IPS-NIHi11 (cell line): ENCODE data around the gene PLA2G2C.

Source experiments
- DNase-seq: peaks from one replicate; pipeline ENCODE4 v3.0.0; 2012; ENCODE audit warnings: mixed read lengths, low spot score

The PLA2G2C gene

DNA sequence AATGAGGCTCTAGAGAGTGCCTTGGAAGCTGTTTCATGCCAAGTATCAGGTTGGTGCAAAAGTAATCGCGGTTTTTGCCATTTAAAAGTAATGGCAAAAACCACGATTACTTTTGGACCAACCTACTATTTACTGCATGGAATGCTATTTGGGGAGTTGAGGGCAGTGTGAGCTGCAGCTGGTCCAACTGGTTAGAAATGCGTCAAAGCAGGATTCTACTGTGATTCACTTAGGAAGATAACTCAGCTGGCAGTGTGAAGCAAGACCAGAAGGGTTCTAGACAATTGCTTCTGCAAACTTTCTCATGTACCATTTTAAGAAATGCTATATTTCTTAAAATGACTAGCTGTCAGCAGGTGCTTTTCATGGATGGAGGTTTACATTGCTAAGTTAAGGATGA lies 21.2 kb upstream of the PLA2G2C start:
- DNase-seq = no peak

DNA sequence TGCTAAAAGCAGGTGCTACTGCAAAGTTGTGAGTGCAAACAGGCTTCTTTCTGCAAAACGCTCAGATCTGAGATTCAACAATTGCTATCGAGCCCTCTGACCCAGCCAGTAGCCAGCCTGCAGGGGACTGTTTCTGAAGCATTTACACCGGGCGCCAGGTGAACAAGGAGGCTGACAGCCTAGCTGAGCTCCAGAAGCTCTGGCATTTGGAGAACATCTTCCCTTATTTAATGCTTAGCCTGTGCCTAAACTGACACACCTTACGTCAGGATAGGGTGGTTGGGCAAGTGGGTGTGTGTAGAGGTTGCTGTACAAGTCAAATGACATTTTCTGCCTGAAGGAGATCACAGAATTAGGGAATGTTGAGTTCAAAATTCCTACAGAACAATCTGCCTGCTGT lies 15.8 kb upstream of the PLA2G2C start:
- no peak for DNase-seq

DNA sequence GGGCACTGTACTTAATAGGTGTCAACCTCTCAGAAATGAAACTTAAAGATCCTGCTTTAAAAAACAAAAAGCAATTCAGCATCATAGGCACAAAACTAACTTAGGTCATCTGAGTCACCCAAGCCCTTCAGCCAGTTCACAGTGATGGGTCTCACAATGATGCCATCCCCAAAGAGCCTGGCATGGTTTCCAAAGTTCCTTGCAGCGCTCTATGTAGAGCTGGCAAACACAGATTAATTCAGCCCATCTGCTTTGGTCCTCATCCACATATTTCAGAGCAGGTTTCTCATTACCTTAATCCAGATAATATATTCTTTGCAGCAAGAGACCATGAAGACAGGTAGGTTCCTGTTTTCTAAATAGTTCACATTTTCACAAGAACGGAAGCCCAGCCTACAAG lies 14.6 kb upstream of the PLA2G2C start:
- no peak for DNase-seq

DNA sequence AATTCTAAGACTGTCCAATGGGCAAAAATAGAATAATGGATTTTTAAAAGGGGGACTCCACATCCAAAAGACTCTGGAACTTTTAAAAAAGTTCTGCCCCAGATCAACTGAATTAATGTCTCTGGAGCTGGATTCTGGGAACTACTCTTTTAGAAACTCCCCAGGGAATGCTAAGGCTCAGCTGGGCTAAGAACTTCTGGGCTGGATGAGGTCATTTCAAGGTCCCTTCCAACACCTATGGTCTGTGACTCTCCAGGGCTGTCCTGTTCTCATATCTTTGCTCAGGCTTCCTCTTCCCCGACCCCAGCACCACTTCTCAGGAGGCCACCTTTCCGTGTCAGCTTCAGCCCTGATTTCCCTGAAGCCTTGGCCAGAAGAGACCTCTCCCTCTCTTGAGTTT lies 13.5 kb upstream of the PLA2G2C start:
- DNase-seq = no peak

DNA sequence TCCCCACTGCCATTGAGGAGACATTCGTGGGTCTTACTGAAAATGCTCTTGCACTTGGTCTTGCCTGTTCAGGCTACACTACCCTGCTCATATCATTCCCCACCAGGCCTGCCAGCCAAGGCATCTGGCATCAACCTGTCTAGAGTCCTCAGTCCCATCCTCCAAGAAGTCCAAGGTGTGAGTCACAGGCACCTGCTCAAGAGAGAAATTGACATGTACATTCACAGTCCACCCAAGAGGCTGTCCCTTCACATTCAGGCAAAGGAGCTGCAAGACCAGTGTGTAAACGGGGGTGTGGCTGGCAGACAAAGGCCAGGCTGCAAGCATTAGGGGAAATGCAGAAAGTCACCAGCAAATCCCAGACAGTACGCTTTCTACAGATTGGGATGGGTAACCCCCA lies 13.1 kb upstream of the PLA2G2C start:
- DNase-seq = no peak

DNA sequence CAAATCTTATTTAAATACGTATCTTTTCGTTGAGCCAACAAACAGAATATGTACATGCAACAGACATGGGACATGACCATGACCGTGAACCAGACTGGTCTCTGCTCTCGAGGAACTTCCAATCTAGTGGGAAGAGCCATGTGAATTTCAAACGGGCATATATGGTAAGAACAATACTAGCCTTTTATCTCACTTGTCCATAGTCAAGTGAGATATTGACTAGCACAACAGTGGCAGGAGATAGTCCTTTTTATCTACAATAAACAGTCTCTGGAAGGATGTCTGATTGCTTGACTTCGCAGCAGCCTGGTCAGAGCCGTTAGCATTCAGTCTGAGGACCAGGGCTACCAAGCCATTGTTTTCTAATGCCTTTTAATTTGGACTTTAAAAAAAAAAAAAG lies 12.6 kb upstream of the PLA2G2C start:
- DNase-seq = no peak

DNA sequence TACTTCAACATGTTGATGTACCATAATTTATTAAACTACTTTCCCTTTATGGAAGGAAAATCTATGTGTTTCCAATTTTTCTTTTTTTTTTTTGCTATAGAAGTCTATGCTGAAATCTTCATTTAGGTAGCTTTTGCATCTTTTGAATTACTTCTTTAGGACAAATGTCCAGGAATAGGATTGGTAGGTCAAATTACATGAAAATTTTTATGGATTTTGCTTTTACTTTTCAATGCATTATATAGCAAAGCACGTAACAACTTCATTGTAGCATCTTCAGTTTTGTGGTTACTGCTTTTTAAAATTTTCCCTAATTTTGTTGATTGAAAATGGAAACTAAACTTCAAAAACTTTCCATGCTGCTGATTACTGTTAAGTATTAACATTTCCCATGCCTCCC lies 12.0 kb upstream of the PLA2G2C start:
- DNase-seq = no peak

DNA sequence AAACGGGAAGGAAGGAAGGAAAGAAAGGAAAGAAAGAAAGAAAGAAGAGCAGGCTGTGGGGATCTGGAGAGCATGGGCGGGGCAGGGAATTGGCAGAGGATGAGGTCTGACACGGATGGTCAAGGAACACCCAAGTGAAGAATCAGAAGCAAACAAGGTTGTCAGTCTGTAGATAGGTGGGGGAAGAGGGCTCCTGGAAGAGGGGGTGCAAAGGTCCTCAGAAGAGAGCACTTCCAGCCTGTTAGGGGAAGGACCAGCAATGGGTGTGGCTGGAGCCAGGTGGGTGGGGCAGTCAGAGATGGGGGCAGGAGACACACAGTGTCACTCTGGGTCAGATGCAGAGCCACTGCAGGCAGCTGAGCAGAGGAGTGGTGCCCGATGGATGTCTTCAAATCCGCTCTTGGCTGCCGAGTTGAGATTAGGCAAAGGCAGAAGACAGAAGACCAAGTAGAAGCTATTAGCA lies 11.0 kb upstream of the PLA2G2C start:
- no peak for DNase-seq

DNA sequence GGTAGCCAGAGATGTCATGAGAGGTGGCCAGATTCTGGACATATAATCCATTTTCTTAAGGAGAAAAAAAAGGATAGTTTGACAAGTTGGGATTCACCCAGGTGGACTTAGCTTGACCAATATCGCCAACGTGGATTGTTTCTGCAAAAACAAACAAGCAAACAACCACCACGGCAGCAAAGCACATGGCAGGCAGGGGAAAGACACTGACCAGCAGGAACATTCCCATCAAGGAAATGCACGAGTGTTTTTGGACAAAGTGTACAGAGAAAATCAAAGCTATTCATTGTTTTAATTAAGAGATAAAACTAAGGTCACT lies 9.1 kb upstream of the PLA2G2C start:
- no peak for DNase-seq

DNA sequence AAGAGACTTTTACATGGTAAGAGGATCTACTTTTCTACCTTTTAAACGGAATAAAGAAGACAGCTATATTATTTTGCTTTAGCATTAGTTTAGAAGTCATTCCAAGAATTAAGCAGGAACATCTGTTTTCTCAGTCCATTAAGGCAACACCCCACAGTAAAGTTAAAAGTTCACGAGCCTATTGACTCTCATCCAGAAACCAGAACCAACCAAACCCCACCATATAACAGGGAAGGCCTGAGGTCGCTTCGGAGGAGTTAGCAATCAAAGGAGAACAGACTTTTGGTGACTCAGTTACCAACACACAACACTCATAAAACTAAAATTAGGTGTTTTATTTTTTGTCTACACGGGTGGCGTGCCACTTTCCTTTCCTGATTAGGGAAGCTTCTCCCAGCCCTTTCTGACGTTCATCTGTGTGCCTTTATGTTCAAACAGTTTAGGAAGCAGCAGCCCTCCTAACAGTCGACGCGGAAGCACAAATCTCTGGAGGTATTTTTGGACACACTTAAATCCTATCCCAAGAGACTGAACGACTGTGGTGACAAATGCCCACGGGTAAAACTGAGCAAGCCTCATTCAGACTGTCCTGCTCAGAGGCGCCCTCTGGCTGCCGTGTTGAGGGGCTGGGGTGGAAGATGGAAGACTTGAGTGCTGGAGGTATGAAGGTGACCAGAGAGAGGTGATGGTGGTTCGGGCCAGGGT lies 8.6 kb upstream of the PLA2G2C start:
- peak; percentile 70 for DNase-seq

DNA sequence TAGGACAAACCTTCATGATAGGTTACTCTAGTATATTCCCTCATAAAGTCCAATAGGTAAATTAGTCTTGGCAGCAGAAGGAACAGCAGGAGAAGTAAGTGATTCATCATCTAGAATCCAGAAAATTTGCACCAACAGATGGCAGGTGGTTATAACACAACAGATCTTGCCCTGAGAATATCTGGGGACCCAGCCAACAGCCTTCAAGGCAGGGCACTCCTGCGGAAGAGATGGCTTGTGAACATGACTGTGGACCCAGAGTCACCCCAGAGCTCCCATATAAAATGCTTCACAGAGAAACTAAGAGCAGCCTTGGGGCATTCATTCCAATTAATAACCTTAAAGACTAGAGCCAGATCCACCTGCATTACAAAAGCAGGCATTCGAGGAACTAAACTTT lies 7.9 kb upstream of the PLA2G2C start:
- DNase-seq = no peak

DNA sequence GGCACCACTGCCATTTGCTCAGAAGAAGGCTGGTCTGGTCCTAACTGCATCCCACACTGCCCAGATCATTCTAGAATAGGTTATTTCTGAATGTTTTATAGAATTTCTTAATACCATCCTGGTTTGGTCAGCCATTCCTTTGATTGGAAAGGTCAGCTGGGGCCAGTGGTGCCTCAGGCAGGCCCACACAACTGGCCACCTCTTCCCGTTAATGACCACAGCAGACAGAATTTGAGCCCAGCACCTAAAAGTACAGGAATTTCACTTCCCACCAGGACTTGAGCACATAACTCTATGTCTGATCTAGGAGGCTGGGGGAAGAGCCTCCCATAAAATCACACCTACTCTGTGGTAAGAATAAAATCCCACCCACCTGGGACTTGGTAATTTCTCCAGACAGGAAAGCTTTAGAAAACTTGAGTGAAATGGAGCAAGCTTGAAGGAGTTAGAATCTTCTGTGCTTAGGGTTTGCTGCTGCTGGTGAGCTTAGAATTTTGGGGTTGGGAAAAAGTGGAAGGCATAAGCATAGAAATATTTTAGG lies 6.6 kb upstream of the PLA2G2C start:
- DNase-seq = no peak

DNA sequence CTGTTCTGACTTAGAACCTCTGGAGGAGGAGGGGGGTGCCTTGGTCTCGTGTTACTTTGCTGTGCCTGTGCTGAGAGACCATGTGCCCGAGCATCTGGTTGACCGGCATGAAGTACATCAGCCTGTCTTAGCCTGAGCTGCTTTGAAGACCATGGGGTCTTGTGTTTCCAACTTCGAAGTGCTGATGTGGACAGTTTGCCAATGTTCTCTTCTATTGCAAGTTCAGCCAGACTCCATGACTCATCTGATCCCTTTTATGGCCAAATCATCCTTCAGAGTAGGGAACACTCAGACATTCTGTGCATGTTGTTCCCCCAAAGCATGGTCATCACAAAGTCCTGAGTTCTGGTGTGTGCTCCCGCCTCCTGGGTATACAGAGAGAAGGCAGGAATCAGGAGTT lies 6.0 kb upstream of the PLA2G2C start:
- no peak for DNase-seq

DNA sequence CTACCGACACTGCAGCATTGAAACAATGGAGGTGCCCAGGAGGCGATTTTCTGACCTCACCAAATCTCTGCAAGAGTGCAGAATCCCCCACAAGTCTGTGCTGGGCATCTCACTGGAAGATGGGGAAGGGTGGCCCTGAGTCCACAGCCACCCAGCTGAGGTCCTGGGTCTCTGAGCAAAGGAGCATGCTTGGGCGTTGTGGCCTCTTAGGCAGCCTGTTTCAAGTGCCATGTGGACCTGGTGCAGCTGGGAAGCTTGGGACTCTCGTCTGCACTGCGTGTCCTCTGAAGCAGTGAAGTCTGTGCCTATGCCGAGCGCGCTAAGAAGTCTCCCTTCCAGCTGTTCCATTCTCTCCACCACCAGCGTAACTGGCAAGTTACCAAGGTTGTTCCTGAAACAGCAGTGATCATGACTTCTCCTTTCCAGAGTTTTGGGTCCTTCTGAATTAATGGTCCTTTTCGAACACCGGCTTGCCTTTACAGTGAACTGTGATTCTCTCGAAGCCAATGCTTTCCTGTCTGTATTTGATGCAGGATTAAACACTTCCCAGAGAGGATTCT lies 5.0 kb upstream of the PLA2G2C start:
- no peak for DNase-seq

DNA sequence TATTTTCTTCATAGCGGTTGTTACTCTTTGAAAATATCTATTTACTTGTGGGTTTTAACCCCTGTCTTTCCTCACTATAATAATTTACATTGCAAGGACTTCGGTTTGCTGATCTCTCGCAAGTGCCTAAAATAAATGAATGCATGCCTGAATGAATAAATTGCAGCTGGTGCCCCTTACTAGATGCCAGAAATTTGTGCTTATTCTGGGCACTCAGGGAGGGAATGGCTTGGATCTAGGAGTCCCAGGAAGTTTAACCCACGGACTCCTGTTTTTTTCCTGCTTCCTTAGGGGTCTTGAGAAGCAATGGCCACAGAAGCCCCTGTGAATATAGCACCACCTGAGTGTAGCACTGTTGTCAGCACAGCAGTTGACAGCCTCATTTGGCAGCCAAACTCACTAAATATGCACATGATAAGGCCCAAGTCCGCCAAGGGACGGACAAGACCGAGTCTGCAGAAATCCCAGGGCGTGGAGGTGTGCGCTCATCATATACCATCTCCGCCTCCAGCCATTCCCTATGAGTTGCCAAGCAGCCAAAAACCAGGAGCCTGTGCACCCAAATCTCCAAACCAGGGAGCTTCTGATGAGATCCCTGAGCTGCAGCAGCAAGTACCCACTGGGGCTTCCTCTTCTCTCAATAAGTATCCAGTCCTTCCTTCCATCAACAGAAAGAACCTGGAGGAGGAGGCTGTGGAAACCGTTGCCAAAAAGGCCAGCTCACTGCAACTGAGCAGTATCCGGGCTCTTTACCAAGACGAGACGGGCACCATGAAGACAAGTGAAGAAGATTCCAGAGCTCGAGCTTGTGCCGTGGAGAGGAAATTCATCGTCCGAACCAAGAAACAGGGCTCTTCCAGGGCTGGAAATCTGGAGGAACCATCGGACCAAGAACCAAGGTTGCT lies 4.2 kb upstream of the PLA2G2C start:
- DNase-seq = no peak

DNA sequence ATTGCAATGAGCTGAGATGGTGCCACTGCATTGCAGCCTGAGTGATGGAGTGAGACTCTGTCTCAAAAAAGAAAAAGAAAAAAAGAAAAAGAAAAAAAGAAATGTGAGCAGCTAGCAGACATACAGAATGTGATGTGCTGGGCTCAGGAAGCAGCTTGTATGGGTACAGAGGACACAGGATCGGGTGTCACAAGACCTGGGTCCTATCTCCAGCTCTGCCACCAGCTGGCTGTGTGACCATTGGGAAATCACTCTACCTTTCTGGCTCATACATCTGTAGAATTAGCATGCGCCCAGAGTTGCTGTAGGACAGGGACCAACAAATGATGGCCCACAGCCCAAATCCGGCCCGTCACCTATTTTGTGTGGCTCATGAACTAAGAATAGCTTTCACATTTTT lies 3.3 kb upstream of the PLA2G2C start:
- DNase-seq = no peak

DNA sequence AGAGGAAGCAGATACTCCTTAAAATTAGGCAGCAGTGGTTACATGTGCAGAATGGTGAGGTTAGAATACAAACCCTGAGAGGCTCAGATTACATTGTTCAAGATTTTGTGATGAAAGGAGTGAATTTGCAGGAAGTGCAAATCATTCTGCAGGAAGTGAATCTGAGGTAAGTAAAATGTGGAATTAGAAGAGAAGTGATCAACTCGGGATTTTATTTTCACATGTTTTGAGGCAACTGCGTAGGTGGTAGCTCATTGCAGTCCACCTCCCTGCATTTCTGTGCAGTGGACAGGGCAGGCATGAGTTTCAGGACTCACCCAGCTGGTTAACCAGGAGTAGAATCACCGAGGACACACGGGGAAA lies 2.1 kb upstream of the PLA2G2C start:
- no peak for DNase-seq

DNA sequence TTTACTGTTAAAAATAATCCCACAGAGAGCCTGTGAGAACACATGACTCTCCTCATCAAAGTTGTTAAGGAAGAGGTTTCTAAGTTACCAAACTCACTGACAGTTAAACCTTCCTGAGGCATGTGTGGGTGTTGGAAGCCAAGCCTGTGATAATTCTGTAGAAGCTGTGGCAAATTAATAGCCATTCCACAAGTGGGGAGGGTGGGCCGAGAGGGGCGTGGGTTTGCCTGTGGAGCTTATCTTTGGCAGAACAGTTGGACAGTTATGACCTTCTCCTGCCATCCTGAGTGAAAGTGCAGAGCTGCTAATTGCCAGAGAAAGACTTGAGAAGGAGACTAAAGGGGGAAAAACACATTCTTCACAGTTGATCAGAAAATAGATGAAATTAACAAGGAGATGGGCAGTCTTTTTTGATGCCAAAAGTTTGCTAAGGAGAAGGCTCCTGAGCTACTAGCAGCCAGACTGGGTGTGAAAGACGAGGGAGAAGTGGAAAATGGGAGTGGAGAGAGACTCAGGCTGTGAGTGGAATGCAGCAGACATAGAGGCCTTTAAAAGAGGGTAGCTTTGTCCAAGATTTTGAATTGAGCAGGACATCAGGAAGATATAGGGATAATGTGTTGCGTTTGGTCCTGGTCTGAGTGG lies 1.6 kb upstream of the PLA2G2C start:
- DNase-seq = no peak

DNA sequence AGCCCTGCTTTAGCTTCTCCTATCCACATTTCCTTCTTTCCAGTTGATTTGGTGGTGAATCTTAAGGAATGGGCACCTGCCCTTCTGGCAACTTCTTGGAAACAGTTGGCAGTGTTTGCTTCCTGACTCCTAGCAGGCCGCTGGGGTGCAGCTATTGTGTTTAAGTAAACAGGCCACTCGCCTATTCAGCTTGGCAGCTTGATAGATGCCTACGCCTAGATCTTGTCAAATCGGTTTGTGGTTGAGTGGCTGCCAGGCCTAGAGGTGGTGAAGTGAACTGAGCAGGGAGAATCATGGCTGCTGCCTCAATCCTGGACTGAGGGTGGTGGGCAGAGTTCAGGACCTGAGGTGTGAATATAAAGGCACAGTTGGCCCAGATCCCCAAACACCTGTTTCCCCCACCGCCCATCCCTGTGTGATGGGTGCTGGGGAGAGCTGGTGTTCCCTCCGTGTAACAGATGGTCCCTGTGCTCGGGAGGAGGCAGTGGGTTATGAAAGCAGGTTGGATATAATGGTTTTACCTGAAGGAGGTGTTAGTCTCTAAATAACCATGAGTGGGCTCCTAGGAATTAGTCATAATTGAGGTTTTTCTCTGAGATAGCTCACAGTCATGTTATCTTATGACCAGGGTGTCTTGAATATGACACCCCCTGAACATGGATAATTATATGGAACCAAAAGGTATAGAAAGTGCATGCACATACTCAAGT lies 940 bp upstream of the PLA2G2C start:
- DNase-seq = no peak

DNA sequence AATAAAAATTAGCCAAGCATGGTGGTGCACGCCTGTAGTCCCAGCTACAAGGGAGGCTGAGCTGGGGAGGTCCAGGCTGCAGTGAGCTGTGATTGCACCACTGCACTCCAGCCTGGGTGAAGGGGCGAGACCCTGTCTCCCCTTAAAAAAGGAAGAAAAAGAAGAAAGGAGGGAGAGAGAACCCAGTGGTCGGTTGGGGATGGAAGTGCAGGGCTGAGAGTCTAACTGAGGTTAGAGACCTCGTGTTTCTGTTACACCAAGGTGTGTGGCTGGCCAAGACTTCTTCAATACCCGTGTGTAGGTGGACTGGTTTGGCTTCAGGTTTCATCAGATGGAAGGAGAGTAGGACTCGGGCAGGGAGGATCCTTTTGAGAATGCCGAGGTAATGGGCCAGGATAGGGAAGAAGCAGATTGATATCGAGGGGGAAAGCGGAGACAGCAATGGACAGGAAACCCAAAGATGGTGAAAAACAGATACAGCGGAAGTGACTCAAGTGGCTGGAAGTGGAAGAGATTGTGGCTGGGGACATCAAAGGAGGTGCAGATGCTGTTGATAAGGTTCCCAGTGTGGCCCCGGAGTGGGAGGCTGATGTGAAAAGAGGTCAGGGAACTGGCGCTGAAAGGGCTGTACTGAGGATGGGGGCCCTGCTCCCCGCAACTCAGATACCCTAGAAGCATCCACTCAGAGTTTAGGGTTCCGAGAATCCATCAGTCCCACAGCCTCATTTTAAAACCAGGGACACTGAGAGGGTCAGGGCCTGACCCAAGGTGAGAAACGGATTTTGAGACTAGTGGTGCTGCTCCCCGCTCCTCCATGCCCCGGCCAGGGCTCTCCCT lies 1.1 kb downstream of the PLA2G2C start:
- no peak for DNase-seq

DNA sequence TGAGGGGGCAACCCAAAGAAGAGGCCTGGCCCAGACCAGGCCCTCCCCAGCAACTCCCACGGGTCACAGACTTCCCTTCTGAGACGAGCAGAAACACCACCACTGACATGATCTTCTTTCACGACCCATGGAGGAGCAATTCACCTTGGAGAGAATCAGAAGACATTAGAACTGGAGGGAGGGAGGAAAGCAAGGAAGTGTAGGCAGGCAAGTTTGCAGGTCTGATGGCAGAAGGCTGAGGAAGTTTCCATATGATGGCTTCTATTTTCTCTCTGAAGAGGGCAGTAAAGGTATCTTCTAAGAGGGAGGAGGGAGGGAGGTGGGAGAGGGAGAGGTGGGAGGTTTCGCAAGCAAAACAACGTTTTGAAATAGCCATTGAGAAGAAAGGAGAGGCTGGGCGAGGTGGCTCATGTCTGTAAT lies 1.8 kb downstream of the PLA2G2C start:
- no peak for DNase-seq
